Smooth muscle cell of the coronary artery (primary cell): ENCODE data around the gene KLF9. TPM values are rescaled to one million over a fixed set of nuclear protein-coding genes. Genes with fewer than 3 reads are reported as not detected.

Source experiments
- total RNA-seq: library from RNA; depleted of rRNA; stranded (reverse); fragments of >200 nt; gene quantifications from 2 replicates; pipeline ENCODE4 v1.2.3, GENCODE V29; 2014; ENCODE audit warnings: low replicate concordance

Gene KLF9
- total RNA-seq, result 16.4 and 31.0 TPM in 2 replicates

GRCh38 chr9:70413799-70414775 lies at the start of gene KLF9:
Gene KLF9, minus strand, starts transcription at chr9:70414657. Its CDS starts 1,294 bp downstream, at chr9:70413363.

Other genes with a start within 250 kb of the KLF9 start
- gene SMC5, start 155.7 kb downstream of the KLF9 start, total RNA-seq, result 5.9 and 20.8 TPM in 2 replicates